SK-N-SH (cell line): ENCODE measurements around the gene COL23A1.

Experiments
- CTCF ChIP-seq: fragments of 200-600 bp; sonication (generic); IDR thresholded peaks from 2 replicates; pipeline ENCODE4 v1.6.1; 2017; ENCODE audit warnings: antibody characterized with exemption, mild to moderate bottlenecking, moderate library complexity
- EZH2phosphoT487 ChIP-seq: fragments of 200-600 bp; sonication (generic); IDR thresholded peaks from 2 replicates; pipeline ENCODE4 v1.6.1; 2017; ENCODE audit warnings: low read depth, mixed run types, mild to moderate bottlenecking, antibody characterized with exemption, moderate library complexity, borderline replicate concordance
- GATA2 ChIP-seq: sonication (generic); formaldehyde crosslinking; IDR thresholded peaks from 2 replicates; pipeline ENCODE4 v1.5.0; 2020; ENCODE audit warnings: mild to moderate bottlenecking, missing genetic modification reagents
- MAX ChIP-seq: IDR thresholded peaks from 2 replicates; pipeline ENCODE4 v1.4.0; 2012; ENCODE audit warnings: low read depth
- RAD21 ChIP-seq: IDR thresholded peaks from 2 replicates; pipeline ENCODE4 v1.6.1; 2012; ENCODE audit warnings: mild to moderate bottlenecking, low read length
- REST ChIP-seq: IDR thresholded peaks from 2 replicates; pipeline ENCODE4 v1.6.1; 2012; ENCODE audit warnings: mild to moderate bottlenecking, low read depth, low read length, moderate library complexity
- TCF12 ChIP-seq: IDR thresholded peaks from 2 replicates; pipeline ENCODE4 v1.4.0; 2012
- ZBTB33 ChIP-seq: IDR thresholded peaks from 2 replicates; pipeline ENCODE4 v1.4.0; 2012; ENCODE audit warnings: low read depth, borderline replicate concordance

GRCh38 chr5:178318893-178319292 lies 271.3 kb downstream of the COL23A1 start:
- TF ChIP-seq RAD21 = no peak
- no peak for TF ChIP-seq MAX
- TF ChIP-seq ZBTB33 = no peak
- no peak for TF ChIP-seq EZH2phosphoT487
- no peak for TF ChIP-seq GATA2 (CRISPR knock-in tag)
- TF ChIP-seq REST = no peak
- TF ChIP-seq CTCF = no peak
- TF ChIP-seq TCF12 = no peak
